GM12878 (cell line): Measurements from ENCODE around the gene PTPN5. TPM values are rescaled to one million over a fixed set of nuclear protein-coding genes. Genes with fewer than 3 reads are reported as not detected.

ENCODE experiments used
- ATAC-seq: fragments of 200-7000 bp; cut with Tn5 transposase; 3 replicates; pipeline ENCODE4 v1.9.1; 2020; ENCODE audit warnings: mild to moderate bottlenecking, moderate library complexity
- BruUV-seq: library from RNA; stranded (reverse); fragments of 400-500 nt; replicated peaks from 2 replicates; lab custom pipeline; 2021; lab: Mats Ljungman, UMichigan
- CTCF ChIA-PET: fragments of 300-600 bp; sonication (Branson Sonifier 250); formaldehyde crosslinking; extraction: SDS; loops from one replicate; lab custom pipeline; 2021; ENCODE audit warnings: inconsistent platforms; lab: Yijun Ruan, JAX
- POLR2A ChIA-PET: fragments of 350-600 bp; formaldehyde crosslinking; extraction: SDS; loops from one replicate; lab custom pipeline; 2021; ENCODE audit warnings: inconsistent platforms; lab: Charles Lee
- RAD21 ChIA-PET: fragments of 300-600 bp; sonication (Branson Sonifier 250); formaldehyde crosslinking; loops from one replicate; lab custom pipeline; 2023; ENCODE audit warnings: antibody characterized with exemption; ENCODE audit not compliant: unreplicated experiment; lab: Charles Lee
- SMC1A ChIA-PET: fragments of 300-600 bp; sonication (Branson Sonifier 250); formaldehyde crosslinking; loops from one replicate; lab custom pipeline; 2023; ENCODE audit not compliant: unreplicated experiment, uncharacterized antibody; lab: Charles Lee
- DNase-seq: peaks from one replicate; pipeline ENCODE4 v3.0.0-alpha.2; 2011; ENCODE audit warnings: low read depth, low spot score
- FAIRE-seq: peaks from 3 replicates; lab custom pipeline; 2011; peaks lifted over from hg19 to GRCh38; lab: Jason Lieb, UNC
- H2AFZ ChIP-seq: 2 replicates; pipeline ENCODE4 v1.6.0; 2011; ENCODE audit warnings: low read depth, low read length, control low read depth; ENCODE audit not compliant: control insufficient read depth
- H3K27ac ChIP-seq: 2 replicates; pipeline ENCODE4 v1.5.1; 2011; ENCODE audit warnings: control low read depth; ENCODE audit not compliant: control insufficient read depth, insufficient read depth
- H3K27me3 ChIP-seq, 2 experiments: replicated peaks in 1 of 2; 2 replicates each; pipeline versions ENCODE4 v1.6.0 to v1.6.1; 2011; ENCODE audit warnings: low read length in 1 of 2; ENCODE audit not compliant: control insufficient read depth in 2 of 2, insufficient read depth in 2 of 2
- H3K36me3 ChIP-seq, 2 experiments: 2 replicates each; pipeline ENCODE4 v1.5.1; 2011; ENCODE audit warnings: low read length in 1 of 2; ENCODE audit not compliant: control insufficient read depth in 2 of 2, insufficient read depth in 2 of 2
- H3K4me1 ChIP-seq: 2 replicates; pipeline ENCODE4 v1.6.1; 2011; ENCODE audit warnings: mild to moderate bottlenecking, low read length, moderate library complexity, mixed read lengths; ENCODE audit not compliant: control insufficient read depth, insufficient read depth
- H3K4me2 ChIP-seq: 2 replicates; pipeline ENCODE4 v1.6.0; 2011; ENCODE audit warnings: control low read depth; ENCODE audit not compliant: control insufficient read depth, insufficient read depth
- H3K4me3 ChIP-seq: fragments of 200-600 bp; sonication (generic); 2 replicates; pipeline ENCODE4 v1.5.1; 2016
- H3K79me2 ChIP-seq: 2 replicates; pipeline ENCODE4 v1.6.0; 2011; ENCODE audit warnings: low read length; ENCODE audit not compliant: control insufficient read depth, insufficient read depth
- H3K9ac ChIP-seq: 2 replicates; pipeline ENCODE4 v1.8.0; 2011; ENCODE audit warnings: low read length, control low read depth, mixed read lengths; ENCODE audit not compliant: control insufficient read depth, insufficient read depth
- H3K9me3 ChIP-seq: replicated peaks from 3 replicates; pipeline ENCODE4 v1.5.1; 2011; ENCODE audit warnings: mild to moderate bottlenecking, low read length; ENCODE audit not compliant: control insufficient read depth, insufficient read depth
- H4K20me1 ChIP-seq: 2 replicates; pipeline ENCODE4 v1.6.0; 2011; ENCODE audit not compliant: control insufficient read depth, insufficient read depth
- ATF3 ChIP-seq: IDR thresholded peaks from 2 replicates; pipeline ENCODE4 v1.6.1; 2011; ENCODE audit warnings: low read depth, mild to moderate bottlenecking, low read length, moderate library complexity, borderline replicate concordance; ENCODE audit errors: extremely low read depth
- CHD2 ChIP-seq: IDR thresholded peaks from 2 replicates; pipeline ENCODE4 v1.6.1; 2011; ENCODE audit warnings: low read depth, low read length, improper control_type of control experiment, borderline replicate concordance
- CREB1 ChIP-seq: IDR thresholded peaks from 2 replicates; pipeline ENCODE4 v1.6.1; 2012; ENCODE audit warnings: low read depth, mild to moderate bottlenecking, inconsistent platforms
- MYC ChIP-seq: IDR thresholded peaks from 2 replicates; pipeline ENCODE4 v1.6.1; 2011; ENCODE audit warnings: mild to moderate bottlenecking, low read length, moderate library complexity, inconsistent platforms; ENCODE audit not compliant: insufficient read depth, insufficient replicate concordance, insufficient read length, severe bottlenecking
- NFIC ChIP-seq: IDR thresholded peaks from 2 replicates; pipeline ENCODE4 v1.6.1; 2012; ENCODE audit warnings: low read depth, mild to moderate bottlenecking, inconsistent platforms, low read length, moderate library complexity
- NFXL1 ChIP-seq: fragments of 450-650 bp; IDR thresholded peaks from 2 replicates; pipeline ENCODE4 v1.6.1; 2017; ENCODE audit warnings: antibody characterized with exemption, mild to moderate bottlenecking, borderline replicate concordance
- PRDM15 ChIP-seq: fragments of 450-650 bp; formaldehyde crosslinking; IDR thresholded peaks from 2 replicates; pipeline ENCODE4 v1.4.0; 2020; ENCODE audit warnings: mild to moderate bottlenecking, moderate library complexity
- RBBP5 ChIP-seq: fragments of 200-600 bp; sonication (generic); conservative IDR thresholded peaks from 2 replicates; pipeline ENCODE4 v1.6.1; 2016
- SMARCA5 ChIP-seq: fragments of 450-650 bp; IDR thresholded peaks from 2 replicates; pipeline ENCODE4 v1.6.1; 2017; ENCODE audit warnings: mild to moderate bottlenecking
- SREBF1 ChIP-seq: IDR thresholded peaks from 2 replicates; pipeline ENCODE4 v1.6.1; 2012; ENCODE audit warnings: mild to moderate bottlenecking, low read length
- YY1 ChIP-seq: IDR thresholded peaks from 2 replicates; pipeline ENCODE4 v1.6.1; 2011; ENCODE audit warnings: low read depth, mild to moderate bottlenecking, low read length
- ZNF274 ChIP-seq: IDR thresholded peaks from one replicate; pipeline ENCODE4 v1.8.0; 2011; ENCODE audit not compliant: insufficient read length, insufficient read depth
- ZZZ3 ChIP-seq: IDR thresholded peaks from 2 replicates; pipeline ENCODE4 v1.6.1; 2011; ENCODE audit warnings: low read depth; ENCODE audit not compliant: control insufficient read depth, insufficient read length
- WGBS: methylation state at CpG from one replicate; pipeline ENCODE4 v1.1.6; 2016; ENCODE audit warnings: low lambda C conversion rate; ENCODE audit not compliant: insufficient replicate concordance, insufficient coverage; ENCODE audit errors: missing lambda C conversion rate; 5-methylcytosine and 5-hydroxymethylcytosine counted together
- in situ Hi-C: fragments of 300-500 bp; cut with MboI; formaldehyde crosslinking; loops from 9 replicates; pipeline ENCODE4 v1.14.3; 2018; ENCODE audit warnings: mixed read lengths
- intact Hi-C: fragments of 100-400 bp; cut with micrococcal nuclease; formaldehyde crosslinking; loops from one replicate; pipeline ENCODE4 v1.14.2; 2022; ENCODE audit not compliant: unreplicated experiment
- polyA plus RNA-seq, 11 experiments: library from polyadenylated mRNA; depleted of rRNA in 4 of 11; unstranded in 6 of 11; stranded (reverse) in 5 of 11; fragments of >200 nt; fragmentation: Nextera tagmentation in 4 of 11; fragmentation: Illumina TruSeq in 1 of 11; extraction: Ambion mirVana in 4 of 11; extraction: Trizol in 1 of 11; gene quantifications; 1 replicate in 1 of 11; 2 replicates in 10 of 11; pipeline versions ENCODE4 v1.2.1 to v1.2.3, GENCODE V29; 2011 to 2016; ENCODE audit warnings: inconsistent platforms in 2 of 11, missing spikeins in 2 of 11, low read depth in 1 of 11
- total RNA-seq, 4 experiments: library from RNA; depleted of rRNA in 3 of 4; stranded (reverse); fragments of >200 nt in 3 of 4; fragmentation: Illumina TruSeq in 1 of 4; extraction: Trizol in 1 of 4; gene quantifications; 2 replicates each; pipeline versions ENCODE4 v1.2.1 to v1.2.3, GENCODE V29; 2013 to 2021

PTPN5 gene
- total and polyA plus RNA-seq, 10 of the 15 experiments (the other 5 are each of a cell fraction or from before 2014, with no cell fraction given), result 0.04 to 0.06 (median 0.05) TPM; not detected in 7

GRCh38 chr11:18697576-18697975 is 94.0 kb downstream of the PTPN5 start (continued):
- no peak for TF ChIP-seq YY1
- TF ChIP-seq SREBF1, result no peak
- TF ChIP-seq RBBP5, result no peak
- TF ChIP-seq ZZZ3, result no peak
- TF ChIP-seq CREB1, result no peak

GRCh38 chr11:18696638-18697225 is 94.9 kb downstream of the PTPN5 start:
- H3K4me2 ChIP-seq, result no peak overlapping the region
- no peak for TF ChIP-seq SMARCA5
- no peak for TF ChIP-seq NFIC
- no peak for TF ChIP-seq ATF3
- TF ChIP-seq CHD2, result no peak
- no peak for TF ChIP-seq MYC
- TF ChIP-seq NFXL1, result no peak
- TF ChIP-seq PRDM15 (CRISPR knock-in tag), result no peak
- no peak for TF ChIP-seq ZNF274
- TF ChIP-seq, all 136 proteins: peak for 0
- H3K27ac ChIP-seq, result no peak overlapping the region
- no peaks in the 10 kb centered on the region for H3K9me3 ChIP-seq
- H3K4me1 ChIP-seq, result peaks cover 6% of the 10 kb centered on the region; the same call in 1 of the 2 replicates
- no TSS peak for BruUV-seq
- no peaks in the 10 kb centered on the region for H3K36me3 ChIP-seq
- no peaks in the 10 kb centered on the region for H4K20me1 ChIP-seq
- no peak overlapping the region for H2AFZ ChIP-seq
- SMC1A ChIA-PET, result interaction anchor here (0.8 kb wide), 1 partner anchor 67 kb away, joined by 3 read pairs; no protein-coding TSS in a partner anchor
- no peak overlapping the region for H3K9ac ChIP-seq
- H3K4me3 ChIP-seq, result no peak overlapping the region
- RAD21 ChIA-PET, result no interaction called here
- POLR2A ChIA-PET, result interaction anchor here (1.6 kb wide), 1 partner anchor 63 kb away, joined by 4 read pairs; the partner anchor contains the start of gene SPTY2D1
- WGBS, result 32% methylated on average over 2 of the region's 2 CpGs
- no peak for DNase-seq
- in situ Hi-C loops (no loop called here), intact Hi-C loops (no loop called here)
- no peaks in the 10 kb centered on the region for H3K79me2 ChIP-seq
- H3K27me3 ChIP-seq, result peaks cover 4 to 13% of the 10 kb centered on the region in 2 experiments
- no peak for FAIRE-seq
- no peak for ATAC-seq
- CTCF ChIA-PET, result interaction anchor here (1.3 to 1.8 kb wide), 3 partner anchors 25 to 157 kb away, joined by 3 to 5 read pairs (median 3); no protein-coding TSS in a partner anchor
